K562 (cell line): ENCODE results near the gene TP53I13. TPM values are rescaled to one million over a fixed set of nuclear protein-coding genes. Genes with fewer than 3 reads are reported as not detected.

Experiments used
- BCL6 ChIP-seq: fragments of 250-450 bp; sonication (Bioruptor Pico); IDR thresholded peaks from 2 replicates; pipeline ENCODE4 v1.4.0; 2020
- HNRNPH1 ChIP-seq: fragments of 200-400 bp; formaldehyde crosslinking; optimal IDR thresholded peaks from 2 replicates; pipeline ENCODE3; 2017; ENCODE audit warnings: low read depth, mild to moderate bottlenecking, low read length, moderate library complexity
- polyA plus RNA-seq, 8 experiments: library from polyadenylated mRNA; depleted of rRNA in 4 of 8; stranded (reverse) in 5 of 8; unstranded in 3 of 8; fragments of >200 nt; fragmentation: Nextera tagmentation in 2 of 8; fragmentation: Illumina TruSeq in 1 of 8; extraction: Ambion mirVana in 2 of 8; extraction: Trizol in 1 of 8; gene quantifications; 2 replicates each; pipeline versions ENCODE4 v1.2.1 to v1.2.3, GENCODE V29; 2011 to 2014; ENCODE audit warnings: inconsistent platforms in 1 of 8, missing spikeins in 1 of 8
- total RNA-seq, 7 experiments: library from RNA; depleted of rRNA in 6 of 7; stranded (reverse); fragments of >200 nt in 6 of 7; fragmentation: Illumina TruSeq in 2 of 7; extraction: Trizol in 2 of 7; gene quantifications; 2 replicates each; pipeline versions ENCODE4 v1.2.1 to v1.2.3, GENCODE V29; 2011 to 2021; ENCODE audit warnings: low replicate concordance in 1 of 7
- TF ChIP-seq, protein P1 (sequence below): sonication (generic); formaldehyde crosslinking; IDR thresholded peaks from 2 replicates; pipeline ENCODE4 v1.8.1; 2023; ENCODE audit warnings: mild to moderate bottlenecking, missing genetic modification reagents
- TF ChIP-seq, protein P2 (sequence below): IDR thresholded peaks from 2 replicates; pipeline ENCODE4 v1.6.1; 2011; ENCODE audit warnings: borderline replicate concordance, low read depth, mild to moderate bottlenecking, moderate library complexity, low read length; ENCODE audit not compliant: insufficient read depth, poor library complexity, severe bottlenecking
- TF ChIP-seq, protein P3 (sequence below): fragments of 450-650 bp; IDR thresholded peaks from 2 replicates; pipeline ENCODE4 v1.6.1; 2018; ENCODE audit not compliant: partially characterized antibody
- TF ChIP-seq, protein P4 (sequence below), 2 experiments: fragments of 450-650 bp; formaldehyde crosslinking in 1 of 2; IDR thresholded peaks; 2 replicates each; pipeline versions ENCODE4 v1.4.0 to v1.6.1; 2014 to 2020; ENCODE audit warnings: mild to moderate bottlenecking in 2 of 2, borderline replicate concordance in 1 of 2, low read depth in 1 of 2

Gene TP53I13
- total and polyA plus RNA-seq, 9 of the 15 experiments (the other 6 are each of a cell fraction or from before 2014, with no cell fraction given): 0.08 to 28.3 (median 9.1) TPM

DNA sequence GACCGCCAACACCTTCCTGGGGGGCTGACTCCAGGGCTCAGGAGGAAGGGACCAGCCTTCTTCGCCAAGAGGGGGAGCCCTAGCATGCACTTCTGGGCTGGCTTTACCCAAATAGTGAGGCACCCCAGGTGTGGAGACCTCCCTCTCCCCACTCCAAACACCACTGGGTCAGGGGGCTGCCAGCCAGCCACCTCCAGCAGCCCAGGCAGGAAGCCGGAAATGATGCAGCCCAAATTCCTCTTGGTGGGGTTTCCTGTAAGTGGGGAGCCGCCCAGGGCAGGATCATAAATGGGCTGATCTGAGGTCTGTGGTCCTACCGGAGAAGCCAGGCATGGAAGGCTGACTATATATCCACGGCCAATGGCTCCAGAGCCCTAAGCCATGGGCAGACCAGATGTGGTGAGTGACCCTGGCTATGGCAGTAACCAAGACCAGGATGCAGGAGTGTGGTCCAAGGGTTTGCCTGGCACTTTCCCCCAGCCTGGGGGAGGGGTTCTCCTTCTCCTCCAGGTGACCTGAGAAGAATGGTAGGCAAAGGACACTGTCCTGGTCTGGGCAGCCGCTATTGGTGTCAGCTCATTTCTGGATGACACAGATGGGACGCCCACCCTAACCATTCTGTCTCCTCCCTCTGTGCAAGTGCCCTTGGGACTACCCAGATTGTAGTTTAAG lies 16.7 kb downstream of the TP53I13 start (continued):
- TF ChIP-seq, protein P1, sequence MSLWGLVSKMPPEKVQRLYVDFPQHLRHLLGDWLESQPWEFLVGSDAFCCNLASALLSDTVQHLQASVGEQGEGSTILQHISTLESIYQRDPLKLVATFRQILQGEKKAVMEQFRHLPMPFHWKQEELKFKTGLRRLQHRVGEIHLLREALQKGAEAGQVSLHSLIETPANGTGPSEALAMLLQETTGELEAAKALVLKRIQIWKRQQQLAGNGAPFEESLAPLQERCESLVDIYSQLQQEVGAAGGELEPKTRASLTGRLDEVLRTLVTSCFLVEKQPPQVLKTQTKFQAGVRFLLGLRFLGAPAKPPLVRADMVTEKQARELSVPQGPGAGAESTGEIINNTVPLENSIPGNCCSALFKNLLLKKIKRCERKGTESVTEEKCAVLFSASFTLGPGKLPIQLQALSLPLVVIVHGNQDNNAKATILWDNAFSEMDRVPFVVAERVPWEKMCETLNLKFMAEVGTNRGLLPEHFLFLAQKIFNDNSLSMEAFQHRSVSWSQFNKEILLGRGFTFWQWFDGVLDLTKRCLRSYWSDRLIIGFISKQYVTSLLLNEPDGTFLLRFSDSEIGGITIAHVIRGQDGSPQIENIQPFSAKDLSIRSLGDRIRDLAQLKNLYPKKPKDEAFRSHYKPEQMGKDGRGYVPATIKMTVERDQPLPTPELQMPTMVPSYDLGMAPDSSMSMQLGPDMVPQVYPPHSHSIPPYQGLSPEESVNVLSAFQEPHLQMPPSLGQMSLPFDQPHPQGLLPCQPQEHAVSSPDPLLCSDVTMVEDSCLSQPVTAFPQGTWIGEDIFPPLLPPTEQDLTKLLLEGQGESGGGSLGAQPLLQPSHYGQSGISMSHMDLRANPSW (CRISPR knock-in tag): no peak
- TF ChIP-seq HNRNPH1: no peak
- TF ChIP-seq BCL6 (CRISPR knock-in tag): no peak
- TF ChIP-seq, protein P2, sequence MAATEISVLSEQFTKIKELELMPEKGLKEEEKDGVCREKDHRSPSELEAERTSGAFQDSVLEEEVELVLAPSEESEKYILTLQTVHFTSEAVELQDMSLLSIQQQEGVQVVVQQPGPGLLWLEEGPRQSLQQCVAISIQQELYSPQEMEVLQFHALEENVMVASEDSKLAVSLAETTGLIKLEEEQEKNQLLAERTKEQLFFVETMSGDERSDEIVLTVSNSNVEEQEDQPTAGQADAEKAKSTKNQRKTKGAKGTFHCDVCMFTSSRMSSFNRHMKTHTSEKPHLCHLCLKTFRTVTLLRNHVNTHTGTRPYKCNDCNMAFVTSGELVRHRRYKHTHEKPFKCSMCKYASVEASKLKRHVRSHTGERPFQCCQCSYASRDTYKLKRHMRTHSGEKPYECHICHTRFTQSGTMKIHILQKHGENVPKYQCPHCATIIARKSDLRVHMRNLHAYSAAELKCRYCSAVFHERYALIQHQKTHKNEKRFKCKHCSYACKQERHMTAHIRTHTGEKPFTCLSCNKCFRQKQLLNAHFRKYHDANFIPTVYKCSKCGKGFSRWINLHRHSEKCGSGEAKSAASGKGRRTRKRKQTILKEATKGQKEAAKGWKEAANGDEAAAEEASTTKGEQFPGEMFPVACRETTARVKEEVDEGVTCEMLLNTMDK: peak; percentile 60
- TF ChIP-seq, protein P3, sequence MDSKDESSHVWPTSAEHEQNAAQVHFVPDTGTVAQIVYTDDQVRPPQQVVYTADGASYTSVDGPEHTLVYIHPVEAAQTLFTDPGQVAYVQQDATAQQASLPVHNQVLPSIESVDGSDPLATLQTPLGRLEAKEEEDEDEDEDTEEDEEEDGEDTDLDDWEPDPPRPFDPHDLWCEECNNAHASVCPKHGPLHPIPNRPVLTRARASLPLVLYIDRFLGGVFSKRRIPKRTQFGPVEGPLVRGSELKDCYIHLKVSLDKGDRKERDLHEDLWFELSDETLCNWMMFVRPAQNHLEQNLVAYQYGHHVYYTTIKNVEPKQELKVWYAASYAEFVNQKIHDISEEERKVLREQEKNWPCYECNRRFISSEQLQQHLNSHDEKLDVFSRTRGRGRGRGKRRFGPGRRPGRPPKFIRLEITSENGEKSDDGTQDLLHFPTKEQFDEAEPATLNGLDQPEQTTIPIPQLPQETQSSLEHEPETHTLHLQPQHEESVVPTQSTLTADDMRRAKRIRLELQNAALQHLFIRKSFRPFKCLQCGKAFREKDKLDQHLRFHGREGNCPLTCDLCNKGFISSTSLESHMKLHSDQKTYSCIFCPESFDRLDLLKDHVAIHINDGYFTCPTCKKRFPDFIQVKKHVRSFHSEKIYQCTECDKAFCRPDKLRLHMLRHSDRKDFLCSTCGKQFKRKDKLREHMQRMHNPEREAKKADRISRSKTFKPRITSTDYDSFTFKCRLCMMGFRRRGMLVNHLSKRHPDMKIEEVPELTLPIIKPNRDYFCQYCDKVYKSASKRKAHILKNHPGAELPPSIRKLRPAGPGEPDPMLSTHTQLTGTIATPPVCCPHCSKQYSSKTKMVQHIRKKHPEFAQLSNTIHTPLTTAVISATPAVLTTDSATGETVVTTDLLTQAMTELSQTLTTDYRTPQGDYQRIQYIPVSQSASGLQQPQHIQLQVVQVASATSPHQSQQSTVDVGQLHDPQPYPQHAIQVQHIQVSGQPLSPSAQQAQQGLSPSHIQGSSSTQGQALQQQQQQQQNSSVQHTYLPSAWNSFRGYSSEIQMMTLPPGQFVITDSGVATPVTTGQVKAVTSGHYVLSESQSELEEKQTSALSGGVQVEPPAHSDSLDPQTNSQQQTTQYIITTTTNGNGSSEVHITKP: peak; percentile 12
- TF ChIP-seq, protein P4, sequence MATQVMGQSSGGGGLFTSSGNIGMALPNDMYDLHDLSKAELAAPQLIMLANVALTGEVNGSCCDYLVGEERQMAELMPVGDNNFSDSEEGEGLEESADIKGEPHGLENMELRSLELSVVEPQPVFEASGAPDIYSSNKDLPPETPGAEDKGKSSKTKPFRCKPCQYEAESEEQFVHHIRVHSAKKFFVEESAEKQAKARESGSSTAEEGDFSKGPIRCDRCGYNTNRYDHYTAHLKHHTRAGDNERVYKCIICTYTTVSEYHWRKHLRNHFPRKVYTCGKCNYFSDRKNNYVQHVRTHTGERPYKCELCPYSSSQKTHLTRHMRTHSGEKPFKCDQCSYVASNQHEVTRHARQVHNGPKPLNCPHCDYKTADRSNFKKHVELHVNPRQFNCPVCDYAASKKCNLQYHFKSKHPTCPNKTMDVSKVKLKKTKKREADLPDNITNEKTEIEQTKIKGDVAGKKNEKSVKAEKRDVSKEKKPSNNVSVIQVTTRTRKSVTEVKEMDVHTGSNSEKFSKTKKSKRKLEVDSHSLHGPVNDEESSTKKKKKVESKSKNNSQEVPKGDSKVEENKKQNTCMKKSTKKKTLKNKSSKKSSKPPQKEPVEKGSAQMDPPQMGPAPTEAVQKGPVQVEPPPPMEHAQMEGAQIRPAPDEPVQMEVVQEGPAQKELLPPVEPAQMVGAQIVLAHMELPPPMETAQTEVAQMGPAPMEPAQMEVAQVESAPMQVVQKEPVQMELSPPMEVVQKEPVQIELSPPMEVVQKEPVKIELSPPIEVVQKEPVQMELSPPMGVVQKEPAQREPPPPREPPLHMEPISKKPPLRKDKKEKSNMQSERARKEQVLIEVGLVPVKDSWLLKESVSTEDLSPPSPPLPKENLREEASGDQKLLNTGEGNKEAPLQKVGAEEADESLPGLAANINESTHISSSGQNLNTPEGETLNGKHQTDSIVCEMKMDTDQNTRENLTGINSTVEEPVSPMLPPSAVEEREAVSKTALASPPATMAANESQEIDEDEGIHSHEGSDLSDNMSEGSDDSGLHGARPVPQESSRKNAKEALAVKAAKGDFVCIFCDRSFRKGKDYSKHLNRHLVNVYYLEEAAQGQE (IDR thresholded peaks at IDR 0.05; ENCODE audit: borderline replicate concordance): peak; percentile 25; the same call in 1 of the 2 replicates
- TF ChIP-seq, protein P4 (CRISPR knock-in tag; IDR thresholded peaks at IDR 0.05; ENCODE audit: low read depth): no peak
